SK-N-SH (cell line): ENCODE results near the gene HBZ. TPM values are rescaled to one million over a fixed set of nuclear protein-coding genes. Genes with fewer than 3 reads are reported as not detected.

Experiments
- CTCF ChIA-PET: fragments of 300-600, 350-600 bp; formaldehyde crosslinking; extraction: SDS; loops from one replicate; lab custom pipeline; 2021; lab: Yijun Ruan, JAX
- POLR2A ChIA-PET: fragments of 350-600 bp; sonication (Branson Sonifier 250); formaldehyde crosslinking; extraction: SDS; loops from one replicate; lab custom pipeline; 2020; ENCODE audit warnings: antibody characterized with exemption, inconsistent platforms; lab: Yijun Ruan, JAX
- DNase-seq: peaks from one replicate; pipeline ENCODE4 v3.0.0; 2012
- H2AFZ ChIP-seq: fragments of 200-600 bp; sonication (generic); 2 replicates; pipeline ENCODE4 v1.8.1; 2016; ENCODE audit warnings: antibody characterized with exemption, mild to moderate bottlenecking, low read depth
- H3F3A ChIP-seq: fragments of 200-600 bp; sonication (generic); replicated peaks from 2 replicates; pipeline ENCODE3; 2016; ENCODE audit warnings: antibody characterized with exemption, mild to moderate bottlenecking; ENCODE audit not compliant: insufficient read depth
- H3K27ac ChIP-seq, 2 experiments: fragments of 200-500 bp in 1 of 2; fragments of 200-600 bp in 1 of 2; sonication (Bioruptor generic) in 1 of 2; sonication (generic), shearing (Covaris generic) in 1 of 2; 2 replicates each; pipeline versions ENCODE4 v1.5.1 to v1.6.1; 2014 to 2016; ENCODE audit warnings: low read depth in 2 of 2, inconsistent platforms in 1 of 2, low read length in 1 of 2, mild to moderate bottlenecking in 1 of 2, mixed read lengths in 1 of 2
- H3K27me3 ChIP-seq: fragments of 200-600 bp; sonication (generic), shearing (Covaris generic); 2 replicates; pipeline ENCODE4 v1.6.1; 2016; ENCODE audit warnings: mixed run types; ENCODE audit not compliant: insufficient read depth
- H3K36me3 ChIP-seq, 2 experiments: fragments of 200-500 bp in 1 of 2; fragments of 200-600 bp in 1 of 2; sonication (Bioruptor generic) in 1 of 2; sonication (generic) in 1 of 2; replicated peaks in 1 of 2; 2 replicates each; pipeline versions ENCODE3 to v1.5.1; 2014 to 2016; ENCODE audit warnings: low read length in 1 of 2, mild to moderate bottlenecking in 1 of 2; ENCODE audit not compliant: insufficient read depth in 2 of 2, control insufficient read depth in 1 of 2
- H3K4me1 ChIP-seq, 2 experiments: fragments of 200-500 bp in 1 of 2; fragments of 200-600 bp in 1 of 2; sonication (Bioruptor generic) in 1 of 2; sonication (generic), shearing (Covaris generic) in 1 of 2; 2 replicates each; pipeline versions ENCODE4 v1.5.1 to v1.6.1; 2014 to 2016; ENCODE audit warnings: low read depth in 1 of 2, low read length in 1 of 2, mixed run types in 1 of 2; ENCODE audit not compliant: insufficient read depth in 2 of 2, control insufficient read depth in 1 of 2
- H3K4me2 ChIP-seq: fragments of 200-600 bp; sonication (generic), shearing (Covaris generic); 2 replicates; pipeline ENCODE4 v1.6.1; 2017; ENCODE audit warnings: mixed run types
- H3K4me3 ChIP-seq, 2 experiments: fragments of 200-500 bp in 1 of 2; fragments of 200-600 bp in 1 of 2; sonication (Bioruptor generic) in 1 of 2; sonication (generic), shearing (Covaris generic) in 1 of 2; 2 replicates each; pipeline versions ENCODE4 v1.5.1 to v1.8.1; 2014 to 2016; ENCODE audit warnings: low read depth in 2 of 2, inconsistent platforms in 1 of 2, low read length in 1 of 2, mild to moderate bottlenecking in 1 of 2, mixed read lengths in 1 of 2, moderate library complexity in 1 of 2
- H3K79me2 ChIP-seq: fragments of 200-600 bp; sonication (generic); 2 replicates; pipeline ENCODE4 v1.8.1; 2017; ENCODE audit warnings: mild to moderate bottlenecking; ENCODE audit not compliant: insufficient read depth
- H3K9ac ChIP-seq: fragments of 200-600 bp; sonication (generic); 2 replicates; pipeline ENCODE4 v1.6.1; 2017; ENCODE audit warnings: mixed run types
- H3K9me2 ChIP-seq: fragments of 200-600 bp; sonication (generic); 2 replicates; pipeline ENCODE4 v1.6.1; 2017; ENCODE audit warnings: mixed run types
- H3K9me3 ChIP-seq: fragments of 200-600 bp; sonication (generic); 2 replicates; pipeline ENCODE4 v1.6.1; 2017; ENCODE audit warnings: mixed run types, mild to moderate bottlenecking, moderate library complexity
- H4K20me1 ChIP-seq: fragments of 200-600 bp; sonication (generic); 2 replicates; pipeline ENCODE4 v1.6.1; 2017; ENCODE audit warnings: mild to moderate bottlenecking, mixed run types; ENCODE audit not compliant: insufficient read depth
- FOXJ3 ChIP-seq: sonication (generic); formaldehyde crosslinking; IDR thresholded peaks from 2 replicates; pipeline ENCODE4 v1.5.1; 2020; ENCODE audit warnings: mild to moderate bottlenecking, missing genetic modification reagents
- FOXM1 ChIP-seq: IDR thresholded peaks from 2 replicates; pipeline ENCODE4 v1.4.0; 2012; ENCODE audit warnings: low read depth, mild to moderate bottlenecking
- GABPA ChIP-seq: IDR thresholded peaks from 2 replicates; pipeline ENCODE4 v1.4.0; 2012; ENCODE audit warnings: low read depth, mild to moderate bottlenecking
- IRF3 ChIP-seq: fragments of 150-350 bp; IDR thresholded peaks from 2 replicates; pipeline ENCODE4 v1.6.1; 2016; ENCODE audit warnings: mild to moderate bottlenecking, low read depth, low read length
- JUND ChIP-seq: IDR thresholded peaks from 2 replicates; pipeline ENCODE4 v1.4.0; 2012
- NFIC ChIP-seq: IDR thresholded peaks from 2 replicates; pipeline ENCODE4 v1.4.0; 2012; ENCODE audit warnings: borderline replicate concordance
- POLR2AphosphoS5 ChIP-seq: IDR thresholded peaks from 2 replicates; pipeline ENCODE4 v1.6.1; 2012; ENCODE audit warnings: low read depth, low read length
- SIN3A ChIP-seq: IDR thresholded peaks from 2 replicates; pipeline ENCODE4 v1.6.1; 2012; ENCODE audit warnings: low read depth, mild to moderate bottlenecking, low read length, moderate library complexity, borderline replicate concordance
- SMC3 ChIP-seq: IDR thresholded peaks from 2 replicates; pipeline ENCODE4 v1.6.1; 2012; ENCODE audit warnings: low read depth, low read length, improper control_type of control experiment
- TAF1 ChIP-seq: IDR thresholded peaks from 2 replicates; pipeline ENCODE4 v1.6.1; 2012; ENCODE audit warnings: low read depth, mild to moderate bottlenecking, low read length, moderate library complexity, borderline replicate concordance
- TEAD4 ChIP-seq: IDR thresholded peaks from 2 replicates; pipeline ENCODE4 v1.4.0; 2012; ENCODE audit warnings: mild to moderate bottlenecking, borderline replicate concordance; ENCODE audit not compliant: insufficient read depth
- USF2 ChIP-seq: fragments of 150-350 bp; IDR thresholded peaks from 2 replicates; pipeline ENCODE4 v1.6.1; 2017; ENCODE audit warnings: antibody characterized with exemption, low read length, low read depth, borderline replicate concordance
- ZBTB33 ChIP-seq: IDR thresholded peaks from 2 replicates; pipeline ENCODE4 v1.4.0; 2012; ENCODE audit warnings: low read depth, borderline replicate concordance
- WGBS: methylation state at CpG from one replicate; pipeline ENCODE4 v1.1.6; 2017; ENCODE audit warnings: low lambda C conversion rate; 5-methylcytosine and 5-hydroxymethylcytosine counted together
- polyA plus RNA-seq, 3 experiments: library from polyadenylated mRNA; depleted of rRNA; stranded (reverse); fragments of >200 nt; gene quantifications; 2 replicates each; pipeline ENCODE4 v1.2.3, GENCODE V29; 2012
- TF ChIP-seq, protein P1 (sequence below): IDR thresholded peaks from 2 replicates; pipeline ENCODE4; 2012

Gene HBZ
- polyA plus RNA-seq, 1 of the 3 experiments (the other 2 are of a cell fraction): not detected

GRCh38 chr16:104355-104754, 48.1 kb upstream of the HBZ start:
- Histone ChIP-seq H3K9me2 (no peaks in the 10 kb centered on the region), H2AFZ (no peak overlapping the region), H3K79me2 (no peaks in the 10 kb centered on the region), H3K4me2 (no peak overlapping the region), H3K4me1 (no peaks in the 10 kb centered on the region; a peak in 1 of 4 replicates), H3F3A (no peaks in the 10 kb centered on the region), H4K20me1 (no peaks in the 10 kb centered on the region), H3K36me3 (peaks cover 5 to 6% of the 10 kb centered on the region in 2 experiments), H3K9ac (no peak overlapping the region)
- no peak for DNase-seq
- CTCF ChIA-PET: interaction anchor here (0.7 to 27.8 kb wide), 8 partner anchors 7 to 258 kb away, joined by 3 to 793 read pairs (median 64); partner anchors contain the start of genes HBQ1 and RHBDF1
- no peak for TF ChIP-seq FOXM1
- no peak for TF ChIP-seq USF2
- TF ChIP-seq POLR2AphosphoS5: no peak
- TF ChIP-seq GABPA: no peak
- no peak for TF ChIP-seq FOXJ3 (CRISPR knock-in tag)
- TF ChIP-seq, all 33 proteins: peak for 0
- H3K4me3 ChIP-seq: no peak overlapping the region
- H3K27ac ChIP-seq: no peak overlapping the region
- POLR2A ChIA-PET: no interaction called here
- no peaks in the 10 kb centered on the region for H3K27me3 ChIP-seq
- 93% methylated on average over 5 of the region's 5 CpGs for WGBS
- no peaks in the 10 kb centered on the region for H3K9me3 ChIP-seq

DNA sequence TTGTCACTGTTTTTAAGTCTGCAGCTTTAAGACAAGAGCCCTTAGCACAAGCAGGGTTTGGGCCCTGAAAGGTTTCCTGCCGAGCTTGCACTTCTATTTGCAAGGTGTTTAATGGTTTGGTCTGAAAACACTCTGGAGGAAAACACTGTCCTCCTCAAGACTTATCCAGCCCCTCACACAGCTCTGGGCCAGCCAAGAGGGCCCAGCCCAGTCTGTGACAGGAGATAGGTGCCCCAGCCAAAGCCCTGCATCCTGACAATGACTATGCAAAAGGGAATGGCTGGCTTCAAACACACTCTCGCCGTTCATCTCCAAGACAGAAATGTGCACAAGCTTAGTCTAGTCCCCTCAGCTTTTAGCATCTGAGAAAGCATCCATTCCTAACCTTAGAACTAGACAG, 47.5 kb upstream of the HBZ start:
- H3K27me3 ChIP-seq: no peaks in the 10 kb centered on the region
- ChIA-PET CTCF (interaction anchor here (0.7 to 27.8 kb wide), 8 partner anchors 8 to 257 kb away, joined by 3 to 793 read pairs (median 64); partner anchors contain the start of genes HBQ1 and RHBDF1), POLR2A (no interaction called here)
- TF ChIP-seq IRF3: no peak
- TF ChIP-seq USF2: no peak
- no peak for TF ChIP-seq JUND
- no peak for TF ChIP-seq GABPA
- TF ChIP-seq, protein P1, sequence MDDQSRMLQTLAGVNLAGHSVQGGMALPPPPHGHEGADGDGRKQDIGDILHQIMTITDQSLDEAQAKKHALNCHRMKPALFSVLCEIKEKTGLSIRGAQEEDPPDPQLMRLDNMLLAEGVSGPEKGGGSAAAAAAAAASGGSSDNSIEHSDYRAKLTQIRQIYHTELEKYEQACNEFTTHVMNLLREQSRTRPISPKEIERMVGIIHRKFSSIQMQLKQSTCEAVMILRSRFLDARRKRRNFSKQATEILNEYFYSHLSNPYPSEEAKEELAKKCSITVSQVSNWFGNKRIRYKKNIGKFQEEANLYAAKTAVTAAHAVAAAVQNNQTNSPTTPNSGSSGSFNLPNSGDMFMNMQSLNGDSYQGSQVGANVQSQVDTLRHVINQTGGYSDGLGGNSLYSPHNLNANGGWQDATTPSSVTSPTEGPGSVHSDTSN: no peak
- no peak for TF ChIP-seq FOXJ3 (CRISPR knock-in tag)
- TF ChIP-seq SMC3: no peak
- TF ChIP-seq TEAD4: no peak
- TF ChIP-seq TAF1: no peak
- no peak for TF ChIP-seq ZBTB33
- no peak for TF ChIP-seq SIN3A
- no peak for TF ChIP-seq NFIC
- no peak overlapping the region for H2AFZ ChIP-seq
- no peaks in the 10 kb centered on the region for H4K20me1 ChIP-seq
- 93% methylated on average over 3 of the region's 3 CpGs for WGBS
- no peak overlapping the region for H3K9ac ChIP-seq
- H3K4me2 ChIP-seq: no peak overlapping the region
- H3F3A ChIP-seq: no peaks in the 10 kb centered on the region
- H3K27ac ChIP-seq: no peak overlapping the region
- H3K4me3 ChIP-seq: no peak overlapping the region
- H3K79me2 ChIP-seq: no peaks in the 10 kb centered on the region
- H3K4me1 ChIP-seq: no peaks in the 10 kb centered on the region; a peak in 1 of 4 replicates
- no peaks in the 10 kb centered on the region for H3K9me2 ChIP-seq
- DNase-seq: no peak
- H3K36me3 ChIP-seq: peaks cover 6 to 11% of the 10 kb centered on the region in 2 experiments
- H3K9me3 ChIP-seq: no peaks in the 10 kb centered on the region
